ENCODE results near the gene CNGA2. TPM values are rescaled to one million over a fixed set of nuclear protein-coding genes. Genes with fewer than 3 reads are reported as not detected.
A peak's percentile ranks its signal among the peaks of the same experiment; 100 is the strongest.

CNGA2 gene
- total RNA-seq, 1 experiment from 2014 or later, result not detected

GRCh38 chrX:151708821-151709220, 25.7 kb upstream of the CNGA2 start:
- DNase-seq (ENCODE audit: low read depth), result no peak
- in situ Hi-C loops (cut with HindIII; ENCODE audit: low pct_unique_long_range_greater_than_20kb, low sequenced_read_pairs), result no loop called here

GRCh38 chrX:151710457-151710856, 24.1 kb upstream of the CNGA2 start:
- in situ Hi-C loops (cut with HindIII; ENCODE audit: low pct_unique_long_range_greater_than_20kb, low sequenced_read_pairs), result no loop called here
- DNase-seq (ENCODE audit: low read depth), result no peak

GRCh38 chrX:151711154-151711553, 23.4 kb upstream of the CNGA2 start:
- DNase-seq (ENCODE audit: low read depth), result no peak
- in situ Hi-C loops (cut with HindIII; ENCODE audit: low pct_unique_long_range_greater_than_20kb, low sequenced_read_pairs), result no loop called here

GRCh38 chrX:151711787-151712186, 22.8 kb upstream of the CNGA2 start:
- no peak for DNase-seq (ENCODE audit: low read depth)
- in situ Hi-C loops (cut with HindIII; ENCODE audit: low pct_unique_long_range_greater_than_20kb, low sequenced_read_pairs), result no loop called here

- no peak for DNase-seq (ENCODE audit: low read depth)
- in situ Hi-C loops (cut with HindIII; ENCODE audit: low pct_unique_long_range_greater_than_20kb, low sequenced_read_pairs), result no loop called here
These were observed 22.3 kb upstream of the CNGA2 start for GRCh38 chrX:151712253-151712652.

- in situ Hi-C loops (cut with HindIII; ENCODE audit: low pct_unique_long_range_greater_than_20kb, low sequenced_read_pairs), result no loop called here
- peak; percentile 1 for DNase-seq (ENCODE audit: low read depth)
These were observed 20.7 kb upstream of the CNGA2 start for GRCh38 chrX:151713849-151714248.

- in situ Hi-C loops (cut with HindIII; ENCODE audit: low pct_unique_long_range_greater_than_20kb, low sequenced_read_pairs), result no loop called here
- no peak for DNase-seq (ENCODE audit: low read depth)
These were observed 20.2 kb upstream of the CNGA2 start for GRCh38 chrX:151714362-151714761.

- in situ Hi-C loops (cut with HindIII; ENCODE audit: low pct_unique_long_range_greater_than_20kb, low sequenced_read_pairs), result no loop called here
- DNase-seq (ENCODE audit: low read depth), result no peak
These were observed 18.8 kb upstream of the CNGA2 start, which contains the start of gene FATE1 for GRCh38 chrX:151715752-151716151. TSS of gene FATE1 (plus strand) at chrX:151716035. CDS start at chrX:151716120, 85 bp downstream.

- in situ Hi-C loops (cut with HindIII; ENCODE audit: low pct_unique_long_range_greater_than_20kb, low sequenced_read_pairs), result no loop called here
- DNase-seq (ENCODE audit: low read depth), result no peak
These were observed 12.2 kb upstream of the CNGA2 start for GRCh38 chrX:151722241-151722846.

GRCh38 chrX:151723156-151723760, 11.3 kb upstream of the CNGA2 start:
- no peak for DNase-seq (ENCODE audit: low read depth)
- in situ Hi-C loops (cut with HindIII; ENCODE audit: low pct_unique_long_range_greater_than_20kb, low sequenced_read_pairs), result no loop called here

- in situ Hi-C loops (cut with HindIII; ENCODE audit: low pct_unique_long_range_greater_than_20kb, low sequenced_read_pairs), result no loop called here
- DNase-seq (ENCODE audit: low read depth), result no peak
These were observed 9.8 kb upstream of the CNGA2 start for GRCh38 chrX:151724563-151725337.

GRCh38 chrX:151725338-151725614, 9.3 kb upstream of the CNGA2 start:
- in situ Hi-C loops (cut with HindIII; ENCODE audit: low pct_unique_long_range_greater_than_20kb, low sequenced_read_pairs), result no loop called here

GRCh38 chrX:151726751-151727150, 7.8 kb upstream of the CNGA2 start:
- DNase-seq (ENCODE audit: low read depth), result no peak
- in situ Hi-C loops (cut with HindIII; ENCODE audit: low pct_unique_long_range_greater_than_20kb, low sequenced_read_pairs), result no loop called here

More at GRCh38 chrX:151725338-151725614, 9.3 kb upstream of the CNGA2 start:
- DNase-seq (ENCODE audit: low read depth), result no peak

GRCh38 chrX:151727346-151727745, 7.2 kb upstream of the CNGA2 start:
- in situ Hi-C loops (cut with HindIII; ENCODE audit: low pct_unique_long_range_greater_than_20kb, low sequenced_read_pairs), result no loop called here
- DNase-seq (ENCODE audit: low read depth), result no peak

GRCh38 chrX:151729056-151729725, 5.4 kb upstream of the CNGA2 start:
- in situ Hi-C loops (cut with HindIII; ENCODE audit: low pct_unique_long_range_greater_than_20kb, low sequenced_read_pairs), result no loop called here
- DNase-seq (ENCODE audit: low read depth), result no peak

GRCh38 chrX:151735219-151735618, 673 bp downstream of the CNGA2 start:
- in situ Hi-C loops (cut with HindIII; ENCODE audit: low pct_unique_long_range_greater_than_20kb, low sequenced_read_pairs), result no loop called here
- DNase-seq (ENCODE audit: low read depth), result no peak

GRCh38 chrX:151736685-151737084, 2.1 kb downstream of the CNGA2 start:
- DNase-seq (ENCODE audit: low read depth), result no peak
- in situ Hi-C loops (cut with HindIII; ENCODE audit: low pct_unique_long_range_greater_than_20kb, low sequenced_read_pairs), result no loop called here

GRCh38 chrX:151737494-151737893, 2.9 kb downstream of the CNGA2 start:
- in situ Hi-C loops (cut with HindIII; ENCODE audit: low pct_unique_long_range_greater_than_20kb, low sequenced_read_pairs), result no loop called here
- DNase-seq (ENCODE audit: low read depth), result no peak

GRCh38 chrX:151738751-151739150, 4.2 kb downstream of the CNGA2 start:
- in situ Hi-C loops (cut with HindIII; ENCODE audit: low pct_unique_long_range_greater_than_20kb, low sequenced_read_pairs), result no loop called here
- DNase-seq (ENCODE audit: low read depth), result no peak
